Retinal pigment epithelial cell (primary cell): Measurements from ENCODE around the gene STYXL2.

Source experiments
- DNase-seq: peaks from one replicate; pipeline ENCODE4 v3.0.0-alpha.2; 2010; ENCODE audit warnings: low read depth
- H3K4me3 ChIP-seq: 2 replicates; pipeline ENCODE4 v1.5.1; 2011; ENCODE audit warnings: mild to moderate bottlenecking, low read length, control low read depth, moderate library complexity
- TF ChIP-seq, protein P1 (sequence below): conservative IDR thresholded peaks from 2 replicates; pipeline ENCODE4 v1.5.1; 2011; ENCODE audit warnings: low read depth, low read length, control low read depth, inconsistent platforms

Gene STYXL2

DNA sequence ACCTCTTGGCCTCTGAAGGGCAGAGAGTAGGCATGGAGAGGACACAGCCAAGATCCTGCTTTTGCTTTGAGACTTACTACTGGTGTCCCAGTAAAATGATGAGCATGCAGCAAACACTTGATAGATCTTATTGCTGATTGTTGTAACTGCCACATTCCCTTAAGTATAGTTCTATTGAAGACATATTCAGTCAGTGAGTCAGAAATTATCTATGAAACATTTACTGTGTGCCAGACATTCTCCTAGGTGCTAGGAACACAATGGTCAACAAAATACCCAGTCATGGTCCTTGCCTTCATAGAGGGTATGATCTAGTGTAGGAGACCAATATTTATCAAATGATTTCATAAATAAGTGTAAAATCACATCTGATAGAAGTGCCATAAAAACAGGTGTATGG is 13.6 kb downstream of the STYXL2 start:
- TF ChIP-seq, protein P1, sequence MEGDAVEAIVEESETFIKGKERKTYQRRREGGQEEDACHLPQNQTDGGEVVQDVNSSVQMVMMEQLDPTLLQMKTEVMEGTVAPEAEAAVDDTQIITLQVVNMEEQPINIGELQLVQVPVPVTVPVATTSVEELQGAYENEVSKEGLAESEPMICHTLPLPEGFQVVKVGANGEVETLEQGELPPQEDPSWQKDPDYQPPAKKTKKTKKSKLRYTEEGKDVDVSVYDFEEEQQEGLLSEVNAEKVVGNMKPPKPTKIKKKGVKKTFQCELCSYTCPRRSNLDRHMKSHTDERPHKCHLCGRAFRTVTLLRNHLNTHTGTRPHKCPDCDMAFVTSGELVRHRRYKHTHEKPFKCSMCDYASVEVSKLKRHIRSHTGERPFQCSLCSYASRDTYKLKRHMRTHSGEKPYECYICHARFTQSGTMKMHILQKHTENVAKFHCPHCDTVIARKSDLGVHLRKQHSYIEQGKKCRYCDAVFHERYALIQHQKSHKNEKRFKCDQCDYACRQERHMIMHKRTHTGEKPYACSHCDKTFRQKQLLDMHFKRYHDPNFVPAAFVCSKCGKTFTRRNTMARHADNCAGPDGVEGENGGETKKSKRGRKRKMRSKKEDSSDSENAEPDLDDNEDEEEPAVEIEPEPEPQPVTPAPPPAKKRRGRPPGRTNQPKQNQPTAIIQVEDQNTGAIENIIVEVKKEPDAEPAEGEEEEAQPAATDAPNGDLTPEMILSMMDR, result no peak
- DNase-seq, result no peak
- H3K4me3 ChIP-seq, result no peak overlapping the region

DNA sequence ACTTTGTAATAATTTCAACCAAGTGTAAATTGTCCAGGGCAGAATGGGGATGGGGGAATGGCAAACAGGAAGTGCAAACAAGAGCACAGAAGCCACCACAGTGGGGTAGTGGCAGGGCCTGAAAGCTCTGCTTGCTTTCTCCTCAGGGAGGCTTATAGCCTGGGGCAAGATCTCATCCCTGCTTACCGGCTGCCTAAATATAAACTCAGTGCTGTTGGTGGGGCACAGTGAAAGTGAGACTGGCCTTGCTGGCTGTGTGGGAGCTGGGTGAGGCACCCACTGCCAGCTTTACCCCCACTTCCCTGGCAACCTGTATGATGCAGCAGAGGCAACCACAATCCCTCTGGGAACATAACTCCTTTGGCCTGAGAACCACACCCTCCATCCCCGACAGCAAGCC is 15.2 kb downstream of the STYXL2 start:
- TF ChIP-seq, protein P1, result no peak
- DNase-seq, result no peak
- no peak overlapping the region for H3K4me3 ChIP-seq

DNA sequence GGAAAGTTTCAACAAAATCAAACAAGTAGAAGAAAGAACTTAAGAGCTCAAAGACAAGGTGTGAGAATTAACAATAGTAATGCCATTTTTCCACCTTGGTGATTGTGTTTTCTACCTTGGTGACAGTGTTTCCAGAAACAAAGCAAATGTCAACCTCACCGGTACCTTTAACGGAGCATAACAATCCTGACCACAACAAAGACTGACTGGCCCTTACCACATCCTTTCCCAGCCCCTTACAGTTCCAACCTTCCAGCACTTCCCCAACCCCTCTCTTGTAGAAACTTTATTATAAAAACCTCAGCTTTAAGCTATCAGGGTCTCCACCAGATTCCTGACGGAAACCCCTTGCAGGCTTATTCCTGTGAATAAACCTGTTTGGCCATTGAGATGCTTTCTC is 16.7 kb downstream of the STYXL2 start:
- no peak for DNase-seq
- TF ChIP-seq, protein P1, result no peak
- no peak overlapping the region for H3K4me3 ChIP-seq

DNA sequence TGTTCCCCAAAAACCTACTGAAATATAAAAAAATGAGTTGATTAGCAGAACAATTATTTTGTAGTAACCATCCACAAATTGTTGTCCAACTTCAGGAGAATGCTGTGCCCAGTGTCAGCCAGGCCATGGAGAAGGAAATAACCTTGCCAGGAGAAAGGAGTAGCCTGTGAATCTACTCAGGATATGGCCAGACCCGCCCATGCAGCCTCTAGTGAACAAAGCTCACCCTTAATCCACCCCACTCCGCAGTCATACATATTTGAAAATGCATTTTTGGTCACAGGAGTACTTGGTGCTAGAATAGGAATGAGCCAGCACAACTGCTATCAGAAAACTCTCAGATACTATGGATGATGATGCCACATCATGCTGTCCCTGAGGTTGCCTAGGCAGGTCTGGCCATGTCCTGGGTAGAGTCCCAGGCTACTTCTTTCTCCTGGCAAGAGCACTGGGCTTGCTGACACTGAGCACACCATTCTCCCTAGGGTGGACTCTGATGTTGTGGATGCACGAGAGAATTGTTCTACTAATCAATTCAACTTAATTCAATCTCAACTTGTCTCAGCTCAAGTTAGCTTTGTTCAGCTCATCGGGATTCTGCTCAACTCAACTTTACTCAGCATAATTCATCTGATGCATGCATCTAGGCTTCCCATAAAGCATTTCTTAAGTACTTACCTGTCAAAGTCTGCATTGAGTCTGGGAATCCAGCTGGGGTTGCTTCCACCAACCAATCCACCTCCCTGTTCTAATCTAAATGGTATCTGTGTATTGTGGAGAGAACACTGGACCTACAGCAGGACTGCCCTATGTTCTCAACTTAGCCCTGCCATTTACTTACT is 18.2 kb downstream of the STYXL2 start:
- TF ChIP-seq, protein P1, result no peak
- H3K4me3 ChIP-seq, result no peak overlapping the region
- DNase-seq, result no peak

DNA sequence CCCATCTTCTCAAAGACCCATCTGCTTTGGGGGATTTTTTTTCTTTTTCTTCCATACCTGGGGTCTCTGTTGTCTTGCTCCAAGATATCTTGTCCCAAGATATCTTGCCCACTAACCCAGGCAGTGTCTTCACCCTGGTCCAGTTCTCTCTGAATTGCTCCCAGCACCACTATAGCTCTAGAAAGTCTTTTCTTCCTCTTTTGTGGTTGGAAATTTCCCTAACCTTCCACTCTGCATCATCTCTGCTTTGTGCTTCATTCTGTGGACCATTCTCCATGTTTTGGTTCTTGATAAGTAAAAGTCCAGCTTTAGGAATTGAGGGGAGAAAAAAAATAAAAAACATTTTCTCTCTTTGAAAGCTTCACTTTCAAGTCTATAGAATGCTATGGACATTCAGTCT is 20.9 kb downstream of the STYXL2 start:
- H3K4me3 ChIP-seq, result no peak overlapping the region
- DNase-seq, result no peak
- TF ChIP-seq, protein P1, result no peak

DNA sequence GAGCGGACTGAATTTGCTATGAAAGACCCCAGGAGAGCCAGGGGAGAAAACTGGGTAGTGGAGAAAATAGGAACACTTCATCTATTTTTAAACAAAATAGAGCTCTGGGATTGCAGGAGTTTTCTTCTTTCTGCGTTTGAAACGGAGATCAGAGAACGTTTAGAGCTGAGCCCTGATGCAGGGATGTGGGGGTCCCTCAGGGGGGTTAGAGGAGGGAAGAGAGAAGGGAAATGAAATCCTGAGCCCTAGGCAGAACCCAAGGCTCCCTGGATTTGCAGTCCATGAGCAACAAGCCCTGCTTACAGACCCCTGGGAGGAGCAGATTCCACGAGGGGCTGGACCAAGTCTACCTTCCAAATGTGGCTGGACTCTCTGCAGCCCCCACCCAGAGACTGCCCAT is 21.8 kb downstream of the STYXL2 start:
- no peak overlapping the region for H3K4me3 ChIP-seq
- DNase-seq, result no peak
- TF ChIP-seq, protein P1, result no peak

DNA sequence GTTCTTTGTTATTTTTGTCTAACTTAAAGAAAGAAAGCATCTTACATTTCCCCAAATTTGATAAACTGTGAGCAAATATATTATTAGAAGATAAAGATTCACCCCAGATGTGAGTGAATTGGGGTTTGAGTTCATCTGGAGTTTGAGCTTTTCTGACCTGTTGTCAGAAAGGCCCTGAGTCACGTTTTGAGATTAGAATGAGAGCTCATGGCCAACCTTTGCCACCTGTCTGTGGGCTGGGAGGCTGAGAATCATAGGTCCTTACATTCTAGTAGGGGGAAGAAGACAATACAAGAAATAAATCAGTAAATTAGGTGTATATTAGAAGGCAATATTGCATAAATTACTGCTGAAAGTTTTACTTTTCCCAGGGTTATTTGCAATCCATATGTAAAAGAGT is 22.3 kb downstream of the STYXL2 start:
- H3K4me3 ChIP-seq, result no peak overlapping the region
- no peak for DNase-seq
- TF ChIP-seq, protein P1, result no peak
